ENCODE results near the gene RAB15. TPM values are rescaled to one million over a fixed set of nuclear protein-coding genes. Genes with fewer than 3 reads are reported as not detected.

RAB15 gene
- total and polyA plus RNA-seq, 9 of the 15 experiments (the other 6 are each of a cell fraction or from before 2014, with no cell fraction given), result 0.09 to 0.30 (median 0.16) TPM; not detected in 2

DNA sequence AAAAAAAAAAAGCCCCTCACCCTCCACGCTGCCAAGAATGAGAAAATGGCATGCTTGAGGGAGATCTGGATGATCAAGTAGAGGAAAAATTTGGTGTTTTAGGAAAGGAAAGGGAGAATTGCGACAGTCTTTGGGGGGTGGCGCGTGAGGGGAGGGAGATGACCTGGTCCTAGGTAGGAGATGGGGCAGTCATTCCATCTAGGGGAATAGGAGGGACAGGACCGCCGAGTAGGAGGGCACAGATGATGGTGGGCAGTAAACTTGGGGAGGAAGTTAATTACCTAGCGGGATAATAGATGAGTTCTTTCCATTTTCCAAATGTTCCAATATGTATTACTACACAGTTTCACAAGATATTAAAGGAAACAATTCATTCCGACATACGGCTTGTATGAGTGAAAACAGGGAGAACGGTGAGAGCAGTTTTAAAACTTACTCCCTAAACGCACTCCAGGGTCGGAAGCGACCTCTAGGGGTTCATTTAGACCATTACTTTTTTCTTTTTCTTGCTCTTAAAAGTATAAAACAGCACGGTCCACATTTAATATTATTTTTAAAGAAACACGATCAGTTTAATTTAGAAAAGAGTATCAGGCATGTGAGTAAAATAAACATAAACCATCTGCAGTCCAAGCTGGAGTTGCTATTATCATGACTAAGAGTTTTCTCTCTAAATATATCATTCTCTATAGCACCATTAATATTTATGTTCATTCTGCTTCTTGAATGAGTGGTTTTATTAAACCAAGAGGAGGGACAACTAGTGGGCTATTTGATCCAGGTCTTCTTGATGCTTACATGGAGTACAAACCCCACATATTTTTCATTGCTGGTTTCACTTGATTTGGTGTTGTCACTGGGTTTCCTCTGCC is 11.5 kb upstream of the RAB15 start (continued):
- TF ChIP-seq, protein P1, sequence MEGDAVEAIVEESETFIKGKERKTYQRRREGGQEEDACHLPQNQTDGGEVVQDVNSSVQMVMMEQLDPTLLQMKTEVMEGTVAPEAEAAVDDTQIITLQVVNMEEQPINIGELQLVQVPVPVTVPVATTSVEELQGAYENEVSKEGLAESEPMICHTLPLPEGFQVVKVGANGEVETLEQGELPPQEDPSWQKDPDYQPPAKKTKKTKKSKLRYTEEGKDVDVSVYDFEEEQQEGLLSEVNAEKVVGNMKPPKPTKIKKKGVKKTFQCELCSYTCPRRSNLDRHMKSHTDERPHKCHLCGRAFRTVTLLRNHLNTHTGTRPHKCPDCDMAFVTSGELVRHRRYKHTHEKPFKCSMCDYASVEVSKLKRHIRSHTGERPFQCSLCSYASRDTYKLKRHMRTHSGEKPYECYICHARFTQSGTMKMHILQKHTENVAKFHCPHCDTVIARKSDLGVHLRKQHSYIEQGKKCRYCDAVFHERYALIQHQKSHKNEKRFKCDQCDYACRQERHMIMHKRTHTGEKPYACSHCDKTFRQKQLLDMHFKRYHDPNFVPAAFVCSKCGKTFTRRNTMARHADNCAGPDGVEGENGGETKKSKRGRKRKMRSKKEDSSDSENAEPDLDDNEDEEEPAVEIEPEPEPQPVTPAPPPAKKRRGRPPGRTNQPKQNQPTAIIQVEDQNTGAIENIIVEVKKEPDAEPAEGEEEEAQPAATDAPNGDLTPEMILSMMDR (IDR thresholded peaks at IDR 0.05 in 2 of 3, conservative IDR thresholded peaks at IDR 0.05 in 1 of 3; ENCODE audit: insufficient read depth in 2 of 3, low read depth in 1 of 3, low read length in 3 of 3), result peak; percentile 29 to 73 (median 46); a peak in 3 of 6 replicates
- TF ChIP-seq TBP (optimal IDR thresholded peaks at IDR 0.05; ENCODE audit: low read depth, low read length), result no peak
- TF ChIP-seq, protein P2, sequence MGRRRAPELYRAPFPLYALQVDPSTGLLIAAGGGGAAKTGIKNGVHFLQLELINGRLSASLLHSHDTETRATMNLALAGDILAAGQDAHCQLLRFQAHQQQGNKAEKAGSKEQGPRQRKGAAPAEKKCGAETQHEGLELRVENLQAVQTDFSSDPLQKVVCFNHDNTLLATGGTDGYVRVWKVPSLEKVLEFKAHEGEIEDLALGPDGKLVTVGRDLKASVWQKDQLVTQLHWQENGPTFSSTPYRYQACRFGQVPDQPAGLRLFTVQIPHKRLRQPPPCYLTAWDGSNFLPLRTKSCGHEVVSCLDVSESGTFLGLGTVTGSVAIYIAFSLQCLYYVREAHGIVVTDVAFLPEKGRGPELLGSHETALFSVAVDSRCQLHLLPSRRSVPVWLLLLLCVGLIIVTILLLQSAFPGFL (CRISPR knock-in tag; IDR thresholded peaks at IDR 0.05), result no peak

DNA sequence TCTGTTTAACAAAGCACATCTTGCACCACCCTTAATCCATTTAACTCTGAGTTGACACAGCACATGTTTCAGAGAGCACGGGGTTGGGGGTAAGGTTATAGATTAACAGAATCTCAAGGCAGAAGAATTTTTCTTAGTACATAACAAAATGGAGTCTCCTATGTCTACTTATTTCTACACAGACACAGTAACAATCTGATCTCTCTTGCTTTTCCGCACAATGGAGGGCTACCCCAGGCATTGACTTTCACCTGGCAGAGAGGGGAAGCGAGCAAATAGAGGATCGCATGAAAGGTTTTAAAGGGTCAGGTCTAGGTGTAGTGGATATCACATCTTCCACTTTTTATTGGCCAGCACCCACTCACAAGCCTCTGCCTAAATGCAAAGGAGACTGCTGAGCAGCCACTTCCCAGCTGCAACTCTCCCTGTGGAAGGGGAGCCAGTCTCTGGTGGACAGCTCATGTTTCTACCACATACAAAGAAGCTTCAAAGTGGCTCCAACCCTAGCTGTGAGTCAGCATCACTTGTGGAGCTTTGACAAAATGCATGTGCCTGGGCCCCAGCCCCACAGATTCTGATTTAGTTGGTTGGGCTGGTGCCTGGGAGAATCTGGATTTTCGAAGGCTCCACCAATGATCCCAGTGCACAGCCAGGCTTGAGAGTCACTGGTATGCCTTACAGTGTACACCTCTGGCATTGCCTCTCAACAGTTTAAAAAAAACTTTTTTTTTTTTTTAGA is 7.4 kb upstream of the RAB15 start:
- no peaks in the 10 kb centered on the region for H4K20me1 ChIP-seq (replicated peaks; ENCODE audit: control insufficient read depth, insufficient read depth, low read length)
- no peak for DNase-seq (ENCODE audit: extremely low read depth in 1 of 4, low spot score in 3 of 4)
- no peak overlapping the region for H3K4me3 ChIP-seq
- no peak overlapping the region for H3K4me2 ChIP-seq (ENCODE audit: insufficient read depth, low read length)
- no peaks in the 10 kb centered on the region for H3K36me3 ChIP-seq (ENCODE audit: control insufficient read depth, insufficient read depth, low read length)
- H3K9me3 ChIP-seq (replicated peaks; ENCODE audit: control insufficient read depth, insufficient read depth, low read depth, low read length), result no peaks in the 10 kb centered on the region
- TF ChIP-seq CBX3 (IDR thresholded peaks at IDR 0.05; ENCODE audit: borderline replicate concordance in 1 of 2, low read length in 2 of 2) (no peak), NR1H2 (CRISPR knock-in tag; IDR thresholded peaks at IDR 0.05) (no peak)
- TF ChIP-seq, protein P3, sequence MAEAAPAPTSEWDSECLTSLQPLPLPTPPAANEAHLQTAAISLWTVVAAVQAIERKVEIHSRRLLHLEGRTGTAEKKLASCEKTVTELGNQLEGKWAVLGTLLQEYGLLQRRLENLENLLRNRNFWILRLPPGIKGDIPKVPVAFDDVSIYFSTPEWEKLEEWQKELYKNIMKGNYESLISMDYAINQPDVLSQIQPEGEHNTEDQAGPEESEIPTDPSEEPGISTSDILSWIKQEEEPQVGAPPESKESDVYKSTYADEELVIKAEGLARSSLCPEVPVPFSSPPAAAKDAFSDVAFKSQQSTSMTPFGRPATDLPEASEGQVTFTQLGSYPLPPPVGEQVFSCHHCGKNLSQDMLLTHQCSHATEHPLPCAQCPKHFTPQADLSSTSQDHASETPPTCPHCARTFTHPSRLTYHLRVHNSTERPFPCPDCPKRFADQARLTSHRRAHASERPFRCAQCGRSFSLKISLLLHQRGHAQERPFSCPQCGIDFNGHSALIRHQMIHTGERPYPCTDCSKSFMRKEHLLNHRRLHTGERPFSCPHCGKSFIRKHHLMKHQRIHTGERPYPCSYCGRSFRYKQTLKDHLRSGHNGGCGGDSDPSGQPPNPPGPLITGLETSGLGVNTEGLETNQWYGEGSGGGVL (CRISPR knock-in tag; IDR thresholded peaks at IDR 0.05), result no peak
- no peak overlapping the region for H3K27ac ChIP-seq (ENCODE audit: extremely low read depth, low read depth, low read length)
- in situ Hi-C loops (cut with MboI) (no loop called here), intact Hi-C loops (cut with micrococcal nuclease) (loop anchor here (5.0 to 10.0 kb wide), 2 partner anchors 77 to 305 kb away; no protein-coding TSS in a partner anchor)
- POLR2A ChIA-PET, result interaction anchor here (0.9 kb wide), 1 partner anchor 14 kb away, joined by 3 read pairs; no protein-coding TSS in a partner anchor
- CTCF ChIA-PET (ENCODE audit: low intra/inter-chr PET ratio), result no interaction called here
- H3K4me1 ChIP-seq (replicated peaks in 1 of 2; ENCODE audit: control insufficient read depth in 2 of 2, insufficient read depth in 2 of 2, low read length in 2 of 2), result no peaks in the 10 kb centered on the region; a peak in 1 of 5 replicates
- no TSS peak for BruUV-seq (replicated peaks)
- peaks cover 0 to 19% of the 10 kb centered on the region in 2 experiments; a peak in 2 of 5 replicates for H3K27me3 ChIP-seq (ENCODE audit: control insufficient read depth in 2 of 2, insufficient read depth in 2 of 2, low read length in 2 of 2)
- FAIRE-seq, result no peak
- H3K9me1 ChIP-seq (ENCODE audit: control insufficient read depth, insufficient read depth, low read length), result no peaks in the 10 kb centered on the region
- no peak overlapping the region for H3K9ac ChIP-seq (ENCODE audit: insufficient read depth in 1 of 2, low read depth in 2 of 2, low read length in 2 of 2)
- no peaks in the 10 kb centered on the region for H3K79me2 ChIP-seq (ENCODE audit: control insufficient read depth, insufficient read depth, low read length)
- ATAC-seq, result no peak; the same call in 2 of the 3 replicates
- WGBS (ENCODE audit: insufficient coverage, low coverage, missing lambda C conversion rate), result 22% methylated on average over 4 of the region's 5 CpGs
- H2AFZ ChIP-seq (ENCODE audit: low read depth, low read length), result no peak overlapping the region
